ENCODE measurements around the gene PLEKHG4B.

- TF ChIP-seq, protein P1, sequence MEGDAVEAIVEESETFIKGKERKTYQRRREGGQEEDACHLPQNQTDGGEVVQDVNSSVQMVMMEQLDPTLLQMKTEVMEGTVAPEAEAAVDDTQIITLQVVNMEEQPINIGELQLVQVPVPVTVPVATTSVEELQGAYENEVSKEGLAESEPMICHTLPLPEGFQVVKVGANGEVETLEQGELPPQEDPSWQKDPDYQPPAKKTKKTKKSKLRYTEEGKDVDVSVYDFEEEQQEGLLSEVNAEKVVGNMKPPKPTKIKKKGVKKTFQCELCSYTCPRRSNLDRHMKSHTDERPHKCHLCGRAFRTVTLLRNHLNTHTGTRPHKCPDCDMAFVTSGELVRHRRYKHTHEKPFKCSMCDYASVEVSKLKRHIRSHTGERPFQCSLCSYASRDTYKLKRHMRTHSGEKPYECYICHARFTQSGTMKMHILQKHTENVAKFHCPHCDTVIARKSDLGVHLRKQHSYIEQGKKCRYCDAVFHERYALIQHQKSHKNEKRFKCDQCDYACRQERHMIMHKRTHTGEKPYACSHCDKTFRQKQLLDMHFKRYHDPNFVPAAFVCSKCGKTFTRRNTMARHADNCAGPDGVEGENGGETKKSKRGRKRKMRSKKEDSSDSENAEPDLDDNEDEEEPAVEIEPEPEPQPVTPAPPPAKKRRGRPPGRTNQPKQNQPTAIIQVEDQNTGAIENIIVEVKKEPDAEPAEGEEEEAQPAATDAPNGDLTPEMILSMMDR (optimal IDR thresholded peaks at IDR 0.05 in 1 of 3, IDR thresholded peaks at IDR 0.05 in 1 of 3, conservative IDR thresholded peaks at IDR 0.05 in 1 of 3; ENCODE audit: extremely low read depth in 1 of 3, insufficient read depth in 2 of 3, low read length in 3 of 3): peak; percentile 87 to 97 (median 93)
- no peak for TF ChIP-seq EZH2 (IDR thresholded peaks at IDR 0.05; ENCODE audit: low read length)
These were observed 96.8 kb downstream of the PLEKHG4B start for GRCh38 chr5:188488-189481.

Measured in keratinocyte (primary cell).